Measurements from ENCODE around the gene SNX8.

Gene SNX8

DNA sequence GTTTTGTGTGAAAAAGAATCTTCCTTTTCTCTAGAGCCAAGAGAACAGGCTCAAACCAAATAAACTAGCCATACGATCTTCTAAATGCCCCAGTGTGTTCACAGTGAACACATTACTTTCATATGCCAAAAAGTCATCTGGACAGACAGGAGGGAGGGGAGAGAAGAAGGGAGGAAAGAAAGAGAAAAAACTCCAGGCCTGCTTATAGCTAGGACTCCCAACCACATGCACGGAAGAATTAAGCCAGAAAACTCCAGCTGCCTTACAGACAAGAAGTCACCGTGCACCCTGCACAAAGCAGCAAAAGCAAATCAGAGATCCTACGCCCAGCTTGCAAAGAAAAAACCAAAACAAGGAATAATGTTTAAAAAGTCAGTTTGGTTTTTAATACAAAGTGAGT lies 34.3 kb downstream of the SNX8 start:
- Histone ChIP-seq H2AFZ (ENCODE audit: low read depth) (no peak overlapping the region), H3K79me2 (ENCODE audit: insufficient read depth, low read depth) (no peaks in the 10 kb centered on the region), H3K4me2 (no peak overlapping the region), H3K36me3 (ENCODE audit: insufficient read depth) (no peaks in the 10 kb centered on the region), H3K4me3 (IDR thresholded peaks at IDR 0.05; ENCODE audit: insufficient read depth, low read depth, low read length) (no peak overlapping the region), H3K9ac (no peak overlapping the region), H3K27me3 (ENCODE audit: insufficient read depth, low read depth) (no peaks in the 10 kb centered on the region), H3K27ac (no peak overlapping the region), H4K20me1 (ENCODE audit: insufficient read depth) (no peaks in the 10 kb centered on the region), H3K4me1 (ENCODE audit: low read depth, poor library complexity, severe bottlenecking) (no peaks in the 10 kb centered on the region)
- TF ChIP-seq, protein P1, sequence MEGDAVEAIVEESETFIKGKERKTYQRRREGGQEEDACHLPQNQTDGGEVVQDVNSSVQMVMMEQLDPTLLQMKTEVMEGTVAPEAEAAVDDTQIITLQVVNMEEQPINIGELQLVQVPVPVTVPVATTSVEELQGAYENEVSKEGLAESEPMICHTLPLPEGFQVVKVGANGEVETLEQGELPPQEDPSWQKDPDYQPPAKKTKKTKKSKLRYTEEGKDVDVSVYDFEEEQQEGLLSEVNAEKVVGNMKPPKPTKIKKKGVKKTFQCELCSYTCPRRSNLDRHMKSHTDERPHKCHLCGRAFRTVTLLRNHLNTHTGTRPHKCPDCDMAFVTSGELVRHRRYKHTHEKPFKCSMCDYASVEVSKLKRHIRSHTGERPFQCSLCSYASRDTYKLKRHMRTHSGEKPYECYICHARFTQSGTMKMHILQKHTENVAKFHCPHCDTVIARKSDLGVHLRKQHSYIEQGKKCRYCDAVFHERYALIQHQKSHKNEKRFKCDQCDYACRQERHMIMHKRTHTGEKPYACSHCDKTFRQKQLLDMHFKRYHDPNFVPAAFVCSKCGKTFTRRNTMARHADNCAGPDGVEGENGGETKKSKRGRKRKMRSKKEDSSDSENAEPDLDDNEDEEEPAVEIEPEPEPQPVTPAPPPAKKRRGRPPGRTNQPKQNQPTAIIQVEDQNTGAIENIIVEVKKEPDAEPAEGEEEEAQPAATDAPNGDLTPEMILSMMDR (conservative IDR thresholded peaks at IDR 0.05; ENCODE audit: low read depth, low read length): no peak

DNA sequence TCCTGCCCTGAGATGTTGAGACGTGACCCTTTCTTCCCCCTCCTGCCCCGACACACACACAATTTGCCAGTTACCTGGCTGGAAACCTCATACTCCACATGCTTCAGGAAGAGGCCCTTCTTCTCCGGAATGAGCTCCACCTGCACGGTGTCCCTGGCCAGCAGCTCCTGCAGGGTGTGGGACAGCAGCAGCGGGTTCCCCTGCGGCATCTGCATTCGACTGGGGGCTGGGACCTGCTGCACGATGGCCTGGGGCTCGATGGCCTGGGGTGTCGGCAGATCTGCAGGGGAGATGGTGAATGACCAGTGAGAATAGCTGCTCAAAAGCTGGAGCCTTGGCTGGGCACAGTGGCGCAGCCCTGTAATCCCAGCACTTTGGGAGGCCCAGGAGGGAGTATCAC lies 36.2 kb downstream of the SNX8 start:
- Histone ChIP-seq H4K20me1 (ENCODE audit: insufficient read depth) (no peaks in the 10 kb centered on the region), H3K27me3 (ENCODE audit: insufficient read depth, low read depth) (no peaks in the 10 kb centered on the region), H2AFZ (ENCODE audit: low read depth) (no peak overlapping the region), H3K4me2 (no peak overlapping the region), H3K4me1 (ENCODE audit: low read depth, poor library complexity, severe bottlenecking) (no peaks in the 10 kb centered on the region), H3K4me3 (IDR thresholded peaks at IDR 0.05; ENCODE audit: insufficient read depth, low read depth, low read length) (no peak overlapping the region), H3K36me3 (ENCODE audit: insufficient read depth) (no peaks in the 10 kb centered on the region), H3K9ac (no peak overlapping the region), H3K79me2 (ENCODE audit: insufficient read depth, low read depth) (no peaks in the 10 kb centered on the region), H3K27ac (no peak overlapping the region)
- TF ChIP-seq, protein P1 (conservative IDR thresholded peaks at IDR 0.05; ENCODE audit: low read depth, low read length): no peak

DNA sequence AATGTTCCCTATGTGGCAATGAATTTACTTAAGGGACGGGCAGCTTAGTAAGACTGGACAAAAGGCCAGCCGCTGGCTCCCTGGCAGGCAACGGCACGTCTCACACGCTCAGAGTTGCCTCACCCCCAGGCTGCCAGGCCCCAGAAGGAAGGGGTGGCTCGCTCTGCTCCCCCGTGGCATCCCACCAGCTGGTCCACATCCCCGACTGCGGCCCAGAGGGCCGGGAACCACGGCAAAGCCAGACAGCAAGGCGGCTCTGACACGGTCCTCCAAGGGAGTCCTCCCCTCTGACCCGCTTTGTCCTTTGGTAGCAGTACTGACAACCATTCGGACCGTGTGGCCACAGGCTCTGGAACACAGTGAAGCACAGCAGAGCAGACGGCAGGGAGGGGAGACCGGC lies 38.1 kb downstream of the SNX8 start:
- Histone ChIP-seq H3K4me3 (IDR thresholded peaks at IDR 0.05; ENCODE audit: insufficient read depth, low read depth, low read length) (no peak overlapping the region), H4K20me1 (ENCODE audit: insufficient read depth) (no peaks in the 10 kb centered on the region), H2AFZ (ENCODE audit: low read depth) (no peak overlapping the region), H3K4me1 (ENCODE audit: low read depth, poor library complexity, severe bottlenecking) (no peaks in the 10 kb centered on the region), H3K27ac (no peak overlapping the region), H3K27me3 (ENCODE audit: insufficient read depth, low read depth) (no peaks in the 10 kb centered on the region), H3K79me2 (ENCODE audit: insufficient read depth, low read depth) (no peaks in the 10 kb centered on the region), H3K4me2 (no peak overlapping the region), H3K36me3 (ENCODE audit: insufficient read depth) (no peaks in the 10 kb centered on the region), H3K9ac (no peak overlapping the region)
- TF ChIP-seq, protein P1 (conservative IDR thresholded peaks at IDR 0.05; ENCODE audit: low read depth, low read length): no peak

DNA sequence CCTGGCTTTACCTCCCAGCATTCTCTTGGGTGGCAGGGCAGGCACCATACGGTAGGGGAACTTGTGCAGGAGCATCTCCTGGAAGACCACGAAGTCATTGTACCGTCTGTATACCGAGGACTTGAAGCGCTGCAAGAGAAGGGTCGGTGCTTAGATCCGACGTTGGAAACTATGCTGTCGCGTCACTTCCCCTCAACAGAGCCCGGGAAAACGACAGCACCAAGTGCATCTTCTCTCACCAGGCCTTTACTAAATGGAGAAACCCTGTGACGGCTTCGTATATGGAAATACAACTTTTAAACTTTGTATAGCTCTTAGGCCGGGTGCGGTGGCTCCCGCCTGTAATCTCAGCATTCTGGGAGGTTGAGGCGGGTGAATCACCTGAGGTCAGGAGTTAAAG lies 39.1 kb downstream of the SNX8 start:
- no peak overlapping the region for H3K27ac ChIP-seq
- H3K4me2 ChIP-seq: no peak overlapping the region
- no peak overlapping the region for H3K9ac ChIP-seq
- H3K36me3 ChIP-seq (ENCODE audit: insufficient read depth): no peaks in the 10 kb centered on the region
- TF ChIP-seq, protein P1 (conservative IDR thresholded peaks at IDR 0.05; ENCODE audit: low read depth, low read length): no peak
- H2AFZ ChIP-seq (ENCODE audit: low read depth): no peak overlapping the region
- H4K20me1 ChIP-seq (ENCODE audit: insufficient read depth): no peaks in the 10 kb centered on the region
- no peaks in the 10 kb centered on the region for H3K27me3 ChIP-seq (ENCODE audit: insufficient read depth, low read depth)
- no peak overlapping the region for H3K4me3 ChIP-seq (IDR thresholded peaks at IDR 0.05; ENCODE audit: insufficient read depth, low read depth, low read length)
- H3K4me1 ChIP-seq (ENCODE audit: low read depth, poor library complexity, severe bottlenecking): no peaks in the 10 kb centered on the region
- no peaks in the 10 kb centered on the region for H3K79me2 ChIP-seq (ENCODE audit: insufficient read depth, low read depth)

DNA sequence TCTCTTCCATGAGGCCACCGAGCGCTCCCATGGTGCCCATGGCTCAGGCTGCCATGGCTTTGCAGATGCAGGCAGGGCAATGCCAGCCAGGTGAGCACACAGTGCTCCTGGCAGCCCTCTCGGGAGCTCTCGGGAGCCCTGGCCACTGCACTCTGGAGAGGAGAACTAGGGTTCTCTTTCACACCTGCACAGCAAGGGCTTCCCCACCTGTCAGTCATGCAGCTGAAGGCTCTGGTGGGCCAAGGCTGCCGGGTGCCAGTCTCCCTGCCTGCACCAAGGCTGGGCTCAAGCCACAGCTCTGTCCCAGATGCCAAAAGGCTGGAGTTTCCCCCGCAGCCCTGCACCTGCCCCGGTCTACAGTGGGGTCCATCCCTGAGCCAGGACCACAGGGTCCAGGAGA lies 39.6 kb downstream of the SNX8 start:
- Histone ChIP-seq H2AFZ (ENCODE audit: low read depth) (no peak overlapping the region), H3K36me3 (ENCODE audit: insufficient read depth) (no peaks in the 10 kb centered on the region), H3K4me2 (no peak overlapping the region), H3K79me2 (ENCODE audit: insufficient read depth, low read depth) (no peaks in the 10 kb centered on the region), H3K4me1 (ENCODE audit: low read depth, poor library complexity, severe bottlenecking) (no peaks in the 10 kb centered on the region), H3K27ac (no peak overlapping the region), H3K27me3 (ENCODE audit: insufficient read depth, low read depth) (no peaks in the 10 kb centered on the region), H3K4me3 (IDR thresholded peaks at IDR 0.05; ENCODE audit: insufficient read depth, low read depth, low read length) (no peak overlapping the region), H3K9ac (no peak overlapping the region), H4K20me1 (ENCODE audit: insufficient read depth) (no peaks in the 10 kb centered on the region)
- TF ChIP-seq, protein P1 (conservative IDR thresholded peaks at IDR 0.05; ENCODE audit: low read depth, low read length): no peak

All from KMS-11 (cell line).